HEK293 (cell line): Measurements from ENCODE around the gene PSD2.

Experiments
- CTCF ChIA-PET: fragments of 350-600 bp; formaldehyde crosslinking; extraction: SDS; loops from one replicate; lab custom pipeline; 2021; ENCODE audit warnings: antibody characterized with exemption; lab: Yijun Ruan, JAX
- POLR2A ChIA-PET: fragments of 300-600 bp; formaldehyde crosslinking; extraction: SDS; loops from one replicate; lab custom pipeline; 2020; ENCODE audit warnings: antibody characterized with exemption, inconsistent platforms; lab: Yijun Ruan, JAX
- H3K27ac ChIP-seq: fragments of 200-500 bp; sonication (Bioruptor generic); 2 replicates; pipeline ENCODE4 v1.5.1; 2014; ENCODE audit warnings: low read depth, low read length, control low read depth, inconsistent platforms; ENCODE audit errors: extremely low read depth
- H3K36me3 ChIP-seq, 2 experiments: fragments of 200-500 bp in 1 of 2; sonication (Bioruptor generic) in 1 of 2; 1 replicate in 1 of 2; 2 replicates in 1 of 2; pipeline ENCODE4 v1.5.1; 2014 to 2017; ENCODE audit warnings: inconsistent platforms in 2 of 2, low read length in 2 of 2; ENCODE audit not compliant: control insufficient read depth in 2 of 2, insufficient read depth in 1 of 2
- H3K4me1 ChIP-seq: fragments of 200-500 bp; sonication (Bioruptor generic); 2 replicates; pipeline ENCODE4 v1.5.1; 2014; ENCODE audit warnings: mild to moderate bottlenecking, low read length, inconsistent platforms; ENCODE audit not compliant: control insufficient read depth, insufficient read depth
- H3K4me3 ChIP-seq: 2 replicates; pipeline ENCODE4 v1.5.1; 2011; ENCODE audit warnings: low read depth, mild to moderate bottlenecking, control low read depth, low read length, moderate library complexity
- H3K9me3 ChIP-seq: fragments of 200-500 bp; sonication (Bioruptor generic); 2 replicates; pipeline ENCODE4 v1.5.1; 2014; ENCODE audit warnings: low read depth, low read length, inconsistent platforms; ENCODE audit not compliant: control insufficient read depth, insufficient read depth
- EGR2 ChIP-seq: fragments of 450-650 bp; formaldehyde crosslinking; IDR thresholded peaks from 2 replicates; pipeline ENCODE4 v1.5.1; 2016; ENCODE audit warnings: low read depth, missing biosample characterization, missing genetic modification characterization
- FEZF1 ChIP-seq: fragments of 450-650 bp; formaldehyde crosslinking; IDR thresholded peaks from 2 replicates; pipeline ENCODE4 v1.5.1; 2016; ENCODE audit warnings: missing biosample characterization, missing genetic modification characterization
- KLF10 ChIP-seq: fragments of 450-650 bp; IDR thresholded peaks from 2 replicates; pipeline ENCODE4 v1.5.1; 2018; ENCODE audit warnings: missing biosample characterization, mild to moderate bottlenecking, missing genetic modification characterization
- KLF16 ChIP-seq: fragments of 450-650 bp; formaldehyde crosslinking; IDR thresholded peaks from 2 replicates; pipeline ENCODE4 v1.5.1; 2017; ENCODE audit warnings: missing biosample characterization, missing genetic modification characterization
- MYNN ChIP-seq: fragments of 450-650 bp; formaldehyde crosslinking; IDR thresholded peaks from 2 replicates; pipeline ENCODE4 v1.5.1; 2016; ENCODE audit warnings: missing biosample characterization, missing genetic modification characterization, borderline replicate concordance
- OSR2 ChIP-seq: fragments of 450-650 bp; formaldehyde crosslinking; IDR thresholded peaks from 2 replicates; pipeline ENCODE4 v1.5.1; 2016; ENCODE audit warnings: missing biosample characterization, missing genetic modification characterization
- PRDM1 ChIP-seq: fragments of 450-650 bp; formaldehyde crosslinking; IDR thresholded peaks from 2 replicates; pipeline ENCODE4; 2016; ENCODE audit warnings: missing biosample characterization, missing genetic modification characterization
- RBAK ChIP-seq: fragments of 450-650 bp; formaldehyde crosslinking; IDR thresholded peaks from 2 replicates; pipeline ENCODE4 v1.5.1; 2016; ENCODE audit warnings: missing biosample characterization, missing genetic modification characterization
- TCF7L2 ChIP-seq: IDR thresholded peaks from 2 replicates; pipeline ENCODE4 v1.6.1; 2011; ENCODE audit warnings: low read depth, mild to moderate bottlenecking, inconsistent platforms, low read length, moderate library complexity, borderline replicate concordance
- ZBTB17 ChIP-seq: fragments of 450-650 bp; formaldehyde crosslinking; IDR thresholded peaks from 2 replicates; pipeline ENCODE4 v1.5.1; 2016; ENCODE audit warnings: missing biosample characterization, missing genetic modification characterization
- ZBTB8A ChIP-seq: fragments of 450-650 bp; formaldehyde crosslinking; IDR thresholded peaks from 2 replicates; pipeline ENCODE4 v1.5.1; 2016; ENCODE audit warnings: missing biosample characterization, missing genetic modification characterization
- ZEB2 ChIP-seq: fragments of 450-650 bp; formaldehyde crosslinking; IDR thresholded peaks from 2 replicates; pipeline ENCODE4 v1.5.1; 2016; ENCODE audit warnings: missing biosample characterization, missing genetic modification characterization
- ZFHX2 ChIP-seq: fragments of 450-650 bp; formaldehyde crosslinking; conservative IDR thresholded peaks from 2 replicates; pipeline ENCODE4 v1.5.1; 2016; ENCODE audit warnings: missing biosample characterization, missing genetic modification characterization
- ZNF133 ChIP-seq: fragments of 450-650 bp; formaldehyde crosslinking; IDR thresholded peaks from 2 replicates; pipeline ENCODE4 v1.5.1; 2016; ENCODE audit warnings: missing biosample characterization, missing genetic modification characterization
- ZNF146 ChIP-seq: fragments of 450-650 bp; formaldehyde crosslinking; IDR thresholded peaks from 2 replicates; pipeline ENCODE4 v1.5.1; 2016; ENCODE audit warnings: missing biosample characterization, missing genetic modification characterization
- ZNF211 ChIP-seq: fragments of 450-650 bp; formaldehyde crosslinking; IDR thresholded peaks from 2 replicates; pipeline ENCODE4 v1.5.1; 2016; ENCODE audit warnings: low read depth, missing biosample characterization, missing genetic modification characterization
- ZNF239 ChIP-seq: fragments of 450-650 bp; formaldehyde crosslinking; IDR thresholded peaks from 2 replicates; pipeline ENCODE4 v1.5.1; 2016; ENCODE audit warnings: missing biosample characterization, missing genetic modification characterization
- ZNF274 ChIP-seq, 2 experiments: fragments of 200-500 bp in 1 of 2; fragments of 450-650 bp in 1 of 2; sonication (Bioruptor generic) in 1 of 2; formaldehyde crosslinking in 1 of 2; IDR thresholded peaks; 2 replicates each; pipeline versions ENCODE4 v1.5.1 to v1.6.1; 2014 to 2016; ENCODE audit warnings: borderline replicate concordance in 1 of 2, inconsistent platforms in 1 of 2, low read length in 1 of 2, missing biosample characterization in 1 of 2, missing genetic modification characterization in 1 of 2
- ZNF341 ChIP-seq: fragments of 450-650 bp; formaldehyde crosslinking; IDR thresholded peaks from 2 replicates; pipeline ENCODE4; 2016; ENCODE audit warnings: low read depth, missing biosample characterization, missing genetic modification characterization
- ZNF394 ChIP-seq: fragments of 450-650 bp; formaldehyde crosslinking; IDR thresholded peaks from 2 replicates; pipeline ENCODE4 v1.5.1; 2016; ENCODE audit warnings: missing biosample characterization, missing genetic modification characterization, mild to moderate bottlenecking, moderate library complexity, borderline replicate concordance
- ZNF426 ChIP-seq: fragments of 450-650 bp; formaldehyde crosslinking; IDR thresholded peaks from 2 replicates; pipeline ENCODE4 v1.5.1; 2017; ENCODE audit warnings: missing biosample characterization, missing genetic modification characterization, mild to moderate bottlenecking, inconsistent platforms, moderate library complexity
- ZNF513 ChIP-seq: fragments of 450-650 bp; IDR thresholded peaks from 2 replicates; pipeline ENCODE4 v1.5.1; 2018; ENCODE audit warnings: missing biosample characterization, missing genetic modification characterization
- ZNF544 ChIP-seq: fragments of 450-650 bp; formaldehyde crosslinking; IDR thresholded peaks from 2 replicates; pipeline ENCODE4 v1.5.0; 2017; ENCODE audit warnings: missing biosample characterization, missing genetic modification characterization
- ZNF555 ChIP-seq: fragments of 450-650 bp; formaldehyde crosslinking; conservative IDR thresholded peaks from 2 replicates; pipeline ENCODE4 v1.5.1; 2017; ENCODE audit warnings: missing biosample characterization, mild to moderate bottlenecking, missing genetic modification characterization, inconsistent platforms
- ZNF561 ChIP-seq: fragments of 450-650 bp; IDR thresholded peaks from 2 replicates; pipeline ENCODE4 v1.5.1; 2018; ENCODE audit warnings: missing biosample characterization, missing genetic modification characterization, borderline replicate concordance
- ZNF596 ChIP-seq: fragments of 450-650 bp; IDR thresholded peaks from 2 replicates; pipeline ENCODE4 v1.5.0; 2018; ENCODE audit warnings: missing biosample characterization, mild to moderate bottlenecking, missing genetic modification characterization, moderate library complexity
- ZNF623 ChIP-seq: fragments of 450-650 bp; formaldehyde crosslinking; IDR thresholded peaks from 2 replicates; pipeline ENCODE4 v1.5.1; 2016; ENCODE audit warnings: missing biosample characterization, missing genetic modification characterization
- ZNF624 ChIP-seq: fragments of 450-650 bp; formaldehyde crosslinking; IDR thresholded peaks from 2 replicates; pipeline ENCODE4 v1.5.1; 2017; ENCODE audit warnings: missing biosample characterization, missing genetic modification characterization
- ZNF692 ChIP-seq: fragments of 450-650 bp; formaldehyde crosslinking; IDR thresholded peaks from 2 replicates; pipeline ENCODE4 v1.5.1; 2016; ENCODE audit warnings: missing biosample characterization, missing genetic modification characterization
- ZSCAN30 ChIP-seq: fragments of 450-650 bp; IDR thresholded peaks from 2 replicates; pipeline ENCODE4 v1.5.1; 2018; ENCODE audit warnings: missing biosample characterization, mild to moderate bottlenecking, missing genetic modification characterization, moderate library complexity

Gene PSD2

GRCh38 chr5:139749242-139749641, 46.4 kb upstream of the PSD2 start (continued):
- TF ChIP-seq ZBTB17 (tag by site-specific recombination) (peak; percentile 19), MYNN (no peak), ZEB2 (tag by site-specific recombination) (0 out of 2 replicates have a peak, but pooled peaks have one; percentile 18), KLF10 (tag by site-specific recombination) (peak; percentile 65; the same call in 1 of the 2 replicates), OSR2 (tag by site-specific recombination) (peak; percentile 70; the same call in 1 of the 2 replicates), ZNF561 (tag by site-specific recombination) (0 out of 2 replicates have a peak, but pooled peaks have one; percentile 38), FEZF1 (tag by site-specific recombination) (peak; percentile 6; the same call in 1 of the 2 replicates), ZBTB8A (tag by site-specific recombination) (0 out of 2 replicates have a peak, but pooled peaks have one; percentile 35), ZNF555 (no peak)

- CTCF ChIA-PET = interaction anchor here (1.0 kb wide), 2 partner anchors 11 to 15 kb away, joined by 3 to 6 read pairs; no protein-coding TSS in a partner anchor
- POLR2A ChIA-PET = no interaction called here
- peaks cover 12% of the 10 kb centered on the region for H3K4me1 ChIP-seq
These were observed 44.4 kb upstream of the PSD2 start for GRCh38 chr5:139751236-139751635.

GRCh38 chr5:139752506-139753473, 42.8 kb upstream of the PSD2 start:
- POLR2A ChIA-PET = interaction anchor here (0.5 to 1.4 kb wide), 3 partner anchors 25 to 355 kb away, joined by 3 read pairs; no protein-coding TSS in a partner anchor
- CTCF ChIA-PET = interaction anchor here (0.6 to 3.2 kb wide), 7 partner anchors 11 to 385 kb away, joined by 3 to 27 read pairs (median 4); no protein-coding TSS in a partner anchor
- TF ChIP-seq ZNF544 (tag by site-specific recombination) (no peak), ZNF394 (tag by site-specific recombination) (no peak), PRDM1 (tag by site-specific recombination) (peak; percentile 44; the same call in 1 of the 2 replicates), ZNF239 (no peak), TCF7L2 (no peak), RBAK (no peak), ZNF133 (tag by site-specific recombination) (peak; percentile 78), ZNF341 (no peak), ZNF426 (tag by site-specific recombination) (no peak), ZNF274 (IDR thresholded peaks at IDR 0.05; ENCODE audit: low read length) (no peak), ZNF274 (tag by site-specific recombination; IDR thresholded peaks at IDR 0.05; ENCODE audit: borderline replicate concordance) (no peak), KLF10 (tag by site-specific recombination) (no peak), ZNF596 (tag by site-specific recombination) (no peak), EGR2 (tag by site-specific recombination) (peak; percentile 94), OSR2 (tag by site-specific recombination) (no peak)

More at GRCh38 chr5:139751236-139751635, 44.4 kb upstream of the PSD2 start:
- Histone ChIP-seq H3K9me3 (no peaks in the 10 kb centered on the region), H3K36me3 (no peaks in the 10 kb centered on the region), H3K4me3 (no peak overlapping the region), H3K27ac (0 out of 2 replicates have a peak overlapping the region, but pooled peaks have one; percentile 5)
- TF ChIP-seq ZFHX2 (tag by site-specific recombination) (peak; percentile 76), ZNF692 (no peak), ZNF211 (tag by site-specific recombination) (no peak), ZNF513 (tag by site-specific recombination) (no peak), EGR2 (tag by site-specific recombination) (peak; percentile 19; the same call in 1 of the 2 replicates), ZNF146 (tag by site-specific recombination) (no peak), ZSCAN30 (tag by site-specific recombination) (no peak), ZNF624 (tag by site-specific recombination) (no peak), ZNF623 (tag by site-specific recombination) (no peak), KLF16 (tag by site-specific recombination) (no peak)

More at GRCh38 chr5:139752506-139753473, 42.8 kb upstream of the PSD2 start:
- no peaks in the 10 kb centered on the region for H3K36me3 ChIP-seq
- no peak overlapping the region for H3K4me3 ChIP-seq
- H3K4me1 ChIP-seq = peaks cover 6% of the 10 kb centered on the region
- H3K9me3 ChIP-seq = no peaks in the 10 kb centered on the region
- no peak overlapping the region; the same call in 1 of the 2 replicates for H3K27ac ChIP-seq
